GM21717 (cell line): ENCODE measurements around the gene BTN1A1.
"Not testable (repeated sequence)": the region's sequence is repeated elsewhere in the genome, so short reads cannot be mapped to it uniquely, and the experiment has no call there.

Experiments used
- ATAC-seq: cut with Tn5 transposase; IDR thresholded peaks from one replicate; pipeline ENCODE4 v1.9.1; 2021; ENCODE audit warnings: mild to moderate bottlenecking, moderate library complexity; ENCODE audit not compliant: unreplicated experiment

Gene BTN1A1

GRCh38 chr6:26507658-26508057, 7.6 kb downstream of the BTN1A1 start:
- ATAC-seq = no peak

GRCh38 chr6:26511033-26511432, 10.9 kb downstream of the BTN1A1 start:
- not testable (repeated sequence) for ATAC-seq

DNA sequence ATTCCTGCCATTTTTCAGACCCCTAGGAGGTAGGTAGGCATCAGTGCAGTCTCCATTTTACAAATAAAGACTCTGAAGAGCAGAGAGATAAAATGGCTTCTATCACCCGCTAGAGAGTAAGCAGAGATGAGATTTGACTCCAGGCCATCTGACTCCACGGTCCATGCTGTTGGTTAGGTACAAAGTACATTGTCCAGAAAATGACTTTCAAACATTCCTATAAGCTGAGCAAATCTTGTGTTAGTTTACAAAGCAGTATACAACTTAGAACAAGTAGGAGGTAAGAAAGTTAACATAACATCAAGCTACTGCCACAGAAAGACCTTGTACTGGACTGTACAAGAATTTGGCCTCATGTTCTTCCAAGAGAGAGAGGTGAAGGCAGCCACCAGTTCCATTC, 14.9 kb downstream of the BTN1A1 start:
- ATAC-seq = no peak

DNA sequence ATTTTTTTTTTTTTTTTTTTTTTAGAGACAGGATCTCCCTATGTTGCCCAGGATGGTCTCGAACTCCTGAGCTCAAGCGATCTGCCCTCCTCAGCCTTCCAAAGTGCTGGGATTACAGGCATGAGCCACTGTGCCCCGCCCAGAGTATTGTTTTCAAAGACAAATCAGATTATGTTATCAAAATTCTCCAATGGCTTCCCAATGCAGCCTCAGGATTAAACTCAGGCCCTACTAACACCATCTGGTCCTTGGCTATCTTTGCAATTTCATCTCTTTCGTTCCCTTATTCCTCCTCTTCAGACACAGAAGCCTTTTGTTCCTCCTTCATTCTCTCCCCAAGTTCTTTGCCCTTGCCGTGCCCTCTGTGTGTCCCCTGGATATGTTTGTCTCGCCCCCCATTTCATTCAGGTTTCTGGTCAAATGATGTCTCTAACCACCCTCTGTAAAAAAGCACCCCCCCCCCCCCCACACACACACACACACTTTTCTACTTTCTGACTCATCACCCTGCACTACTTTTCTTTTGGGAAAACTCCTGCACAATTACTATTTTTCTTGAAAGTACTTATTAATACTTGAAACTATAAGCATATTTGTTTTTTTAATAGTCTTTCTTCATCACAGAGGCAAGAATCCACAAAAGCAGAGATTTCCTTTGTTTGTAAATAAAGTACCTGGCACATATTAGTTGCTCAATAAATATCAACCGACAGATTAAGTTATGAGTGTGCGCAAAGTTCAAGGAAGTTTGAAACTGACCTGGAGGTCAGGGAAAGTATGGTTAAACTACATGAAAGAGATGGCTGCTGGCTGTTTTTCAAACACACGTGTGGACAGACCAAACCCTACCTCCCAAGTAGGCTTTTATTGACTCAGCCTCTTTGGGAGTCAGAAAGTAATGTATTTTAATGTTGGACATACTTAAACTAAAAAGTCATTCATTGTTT, 16.7 kb downstream of the BTN1A1 start:
- no peak for ATAC-seq

GRCh38 chr6:26519359-26519758, 19.3 kb downstream of the BTN1A1 start:
- ATAC-seq = no peak

DNA sequence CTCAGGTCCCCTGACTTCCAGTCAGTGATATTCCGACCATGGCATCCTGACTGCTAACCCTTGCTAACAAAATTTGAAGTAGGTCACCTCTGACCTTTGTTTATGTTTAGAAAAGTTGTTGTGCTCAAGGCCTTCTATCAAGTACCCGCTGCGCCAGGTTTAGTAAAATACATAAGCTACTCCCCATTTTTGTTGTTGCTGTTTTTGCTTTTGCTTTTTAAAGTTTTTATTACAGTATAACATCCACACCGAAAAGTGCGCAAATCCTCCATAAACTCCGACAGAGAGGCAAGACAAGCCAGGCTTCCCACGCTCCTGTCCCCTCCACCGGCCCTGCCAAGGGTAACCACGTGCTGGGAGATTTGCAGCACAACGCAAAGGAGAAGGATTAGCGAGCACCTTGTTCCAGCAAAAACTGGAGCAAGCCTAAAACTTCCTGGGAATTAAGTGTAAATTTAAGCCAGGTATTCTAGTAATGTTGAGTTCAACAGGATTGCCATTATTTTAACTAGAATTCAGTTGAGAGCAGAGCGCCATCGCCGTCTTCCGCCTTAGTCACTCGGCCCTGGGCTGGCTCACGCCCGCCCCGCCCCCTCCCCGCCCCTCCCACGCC, 20.2 kb downstream of the BTN1A1 start:
- peak; percentile 28 for ATAC-seq

- ATAC-seq = peak; percentile 57
Observed at GRCh38 chr6:26520850-26521599, 20.9 kb downstream of the BTN1A1 start.

- ATAC-seq = peak; percentile 77
Observed at GRCh38 chr6:26521600-26522391, 21.7 kb downstream of the BTN1A1 start.

DNA sequence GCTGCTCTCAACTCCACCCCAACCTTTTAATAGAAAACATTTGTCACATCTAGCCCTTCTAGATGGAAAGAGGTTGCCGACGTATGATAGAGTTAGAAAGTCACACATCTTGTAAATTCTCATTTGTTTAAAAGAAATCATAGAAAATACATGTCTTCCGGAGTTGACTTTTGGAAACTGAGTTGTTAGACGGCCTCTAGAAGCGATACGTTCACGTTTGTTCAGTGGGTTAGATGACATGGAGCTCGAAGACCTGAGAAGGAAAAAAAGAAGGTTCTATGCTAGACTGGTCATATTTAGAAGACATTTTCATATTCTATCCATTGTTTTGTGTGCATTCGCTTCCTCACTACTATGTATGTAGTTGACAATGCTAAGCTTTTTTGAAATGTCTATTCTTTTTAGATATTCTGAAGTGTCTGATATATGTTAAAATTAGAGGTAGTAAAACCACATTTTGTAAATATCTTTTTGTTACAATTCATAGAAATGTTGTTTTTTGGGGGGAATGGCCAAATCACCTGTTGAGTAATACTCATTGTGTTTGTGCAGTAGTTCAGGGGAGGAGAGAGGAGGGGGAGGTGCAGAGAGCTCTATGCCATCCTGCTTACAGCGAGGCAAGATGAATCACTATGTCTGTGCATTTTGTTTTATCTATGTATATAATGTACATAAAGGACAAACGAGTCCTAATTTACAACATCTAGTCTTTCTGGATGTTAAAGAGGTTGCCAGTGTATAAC, 22.6 kb downstream of the BTN1A1 start:
- ATAC-seq = not testable (repeated sequence)

DNA sequence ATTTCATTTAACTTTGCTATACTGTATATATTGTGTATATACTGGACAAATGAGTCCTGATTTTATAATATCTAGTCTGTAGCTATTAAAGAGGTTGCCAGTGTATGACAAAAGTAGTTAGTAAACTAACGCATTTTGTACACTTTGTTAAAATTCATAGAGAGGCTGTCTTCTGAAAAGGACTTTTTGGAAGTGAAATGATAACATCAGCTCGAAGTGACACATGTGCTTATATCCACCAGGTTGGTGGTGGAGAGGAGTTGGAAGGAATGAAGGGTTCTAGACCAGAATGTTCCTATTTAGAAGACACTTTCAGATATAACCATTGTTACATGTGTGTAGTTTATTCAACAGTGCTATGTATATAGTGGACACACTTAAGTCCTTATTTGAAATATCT, 24.2 kb downstream of the BTN1A1 start:
- ATAC-seq = not testable (repeated sequence)

DNA sequence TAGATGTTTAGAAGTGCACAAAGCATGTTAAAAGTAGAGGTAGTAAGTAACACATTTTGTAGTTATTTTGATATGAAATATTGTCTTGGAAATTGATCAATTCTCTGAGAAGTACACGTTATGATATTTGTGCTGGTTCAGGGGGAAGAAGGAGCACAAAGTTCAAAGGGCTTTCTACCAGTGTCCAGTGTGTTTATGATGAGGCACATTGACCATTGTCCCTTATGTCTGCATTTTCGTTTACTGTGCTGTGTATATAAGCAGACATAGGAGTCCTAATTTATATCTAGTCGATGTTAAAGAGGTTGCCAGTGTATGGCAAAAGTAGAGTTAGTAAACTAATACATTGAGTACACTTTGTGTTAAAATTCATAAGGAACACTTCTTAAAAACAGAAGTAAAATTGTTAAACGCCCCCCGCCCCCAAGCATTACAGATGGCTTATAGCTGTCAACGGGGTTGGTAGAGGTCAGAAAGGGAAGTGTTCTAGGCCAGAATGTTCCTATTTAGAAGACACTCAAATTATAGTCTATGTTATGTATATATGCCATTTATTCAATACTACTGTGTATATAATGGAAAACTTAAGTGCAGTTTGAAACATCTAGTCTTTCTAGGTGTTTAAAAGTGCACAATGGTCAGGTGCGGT, 24.7 kb downstream of the BTN1A1 start:
- ATAC-seq = no peak

- no peak for ATAC-seq
Observed at GRCh38 chr6:26525838-26526237, 25.7 kb downstream of the BTN1A1 start.

DNA sequence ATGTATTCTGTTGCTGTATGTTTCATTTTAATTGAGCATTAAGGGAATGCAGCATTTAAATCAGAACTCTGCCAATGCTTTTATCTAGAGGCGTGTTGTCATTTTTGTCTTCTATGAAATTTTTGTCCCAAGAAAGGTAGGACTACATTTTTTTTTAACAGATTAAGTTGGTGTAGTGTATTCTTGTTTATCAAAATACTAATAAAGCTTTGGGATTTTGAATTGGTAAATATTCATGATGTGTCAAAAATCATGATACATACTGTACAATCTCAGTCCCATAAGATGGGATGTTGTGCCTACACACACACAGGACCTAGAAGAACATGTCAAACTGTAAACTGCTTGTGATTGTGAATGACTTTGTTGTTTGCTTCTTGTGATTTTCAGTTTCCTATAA, 26.8 kb downstream of the BTN1A1 start:
- ATAC-seq = no peak

- ATAC-seq = no peak
Observed at GRCh38 chr6:26530203-26530602, 30.1 kb downstream of the BTN1A1 start.

- no peak for ATAC-seq
Observed at GRCh38 chr6:26531897-26532296, 31.8 kb downstream of the BTN1A1 start.

- no peak for ATAC-seq
Observed at GRCh38 chr6:26532699-26533531, 32.8 kb downstream of the BTN1A1 start.

DNA sequence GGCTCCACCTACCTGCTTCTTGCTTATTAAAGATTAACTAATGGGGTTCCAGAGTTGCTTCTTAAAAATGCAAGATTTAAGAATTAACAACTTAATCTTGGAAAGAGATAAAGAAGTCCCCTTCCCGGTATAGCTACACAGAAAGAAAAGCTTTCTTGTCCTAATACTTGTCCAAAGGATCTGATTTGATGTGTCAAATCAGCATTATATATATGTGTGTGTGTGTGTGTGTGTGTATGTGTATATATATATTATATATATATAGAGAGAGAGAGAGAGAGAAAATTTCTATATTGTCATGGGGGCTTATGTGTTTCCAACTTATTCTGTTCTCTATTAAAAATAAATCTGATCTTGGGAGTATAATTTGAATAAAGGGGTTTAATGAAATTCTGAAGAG, 33.4 kb downstream of the BTN1A1 start:
- ATAC-seq = no peak

DNA sequence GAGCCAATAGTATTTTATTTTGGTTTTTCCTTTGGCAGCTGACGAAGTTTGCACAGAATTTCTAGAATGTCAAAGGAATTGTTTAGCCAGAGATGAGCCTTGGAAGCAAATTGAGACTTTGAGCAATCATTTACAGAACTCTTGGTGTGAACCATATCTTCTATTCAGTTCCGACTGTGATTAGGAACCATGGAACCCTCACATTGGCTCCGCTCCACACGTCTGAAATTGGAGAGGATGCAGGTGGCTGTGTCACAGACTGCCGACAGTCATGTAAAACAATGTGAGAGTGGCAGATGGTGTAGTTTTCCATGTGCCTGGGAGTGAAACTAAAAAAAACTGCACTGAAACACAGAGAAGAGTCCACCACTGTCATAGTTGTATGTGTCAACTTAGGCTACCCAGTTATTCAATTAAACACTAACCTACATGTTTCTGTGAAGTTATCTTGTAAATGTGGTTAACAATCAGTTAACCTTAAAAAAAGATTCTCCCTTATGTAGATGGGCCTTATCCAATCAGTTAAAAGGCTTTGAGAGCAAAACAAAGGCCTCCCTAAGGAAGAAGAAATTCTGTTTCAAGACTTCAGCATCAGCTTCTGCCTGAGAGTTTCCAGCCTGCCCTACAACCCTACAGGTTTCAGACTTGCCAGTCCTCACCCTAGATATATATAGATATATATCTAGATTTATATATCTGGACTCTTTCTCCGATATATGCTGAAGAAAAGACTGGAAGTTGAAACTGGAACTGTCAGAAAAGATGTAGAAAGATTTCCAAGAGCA, 34.8 kb downstream of the BTN1A1 start:
- no peak for ATAC-seq
